ENCODE results near the gene MACROD2.

DNA sequence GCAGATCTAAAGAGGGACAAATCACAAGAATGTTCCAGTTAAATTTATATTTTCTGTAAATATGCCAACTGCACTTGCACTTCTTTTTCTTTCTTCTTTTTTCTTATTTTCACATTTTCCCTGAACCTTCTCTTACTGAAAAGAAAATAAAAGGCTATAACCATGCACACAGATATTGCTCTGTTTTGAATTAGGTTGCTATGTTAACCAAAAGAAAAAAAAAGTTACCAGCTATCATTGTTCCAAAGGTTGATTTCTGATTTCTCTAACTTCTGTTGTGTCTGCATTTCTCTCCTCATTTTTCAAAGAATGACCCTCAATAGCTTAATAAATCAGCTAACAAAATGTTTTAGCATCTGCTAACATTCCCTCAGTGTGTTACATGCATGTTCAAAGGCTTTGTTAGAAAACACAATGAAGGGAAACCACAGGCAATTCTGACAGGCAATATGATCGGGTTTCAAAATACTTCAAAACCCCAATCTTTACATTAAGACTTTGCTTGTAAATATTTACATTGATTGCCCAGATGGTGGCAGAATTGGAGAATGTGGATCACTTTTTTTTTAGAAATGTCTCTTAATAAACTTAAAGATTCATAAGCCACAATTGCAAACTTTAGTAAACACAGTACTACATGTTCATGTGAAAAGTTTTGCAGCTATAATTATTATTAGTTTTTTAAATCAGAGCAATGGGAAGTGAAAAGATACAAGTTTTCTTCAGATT, 1270.4 kb downstream of the MACROD2 start:
- TF ChIP-seq, protein P1, sequence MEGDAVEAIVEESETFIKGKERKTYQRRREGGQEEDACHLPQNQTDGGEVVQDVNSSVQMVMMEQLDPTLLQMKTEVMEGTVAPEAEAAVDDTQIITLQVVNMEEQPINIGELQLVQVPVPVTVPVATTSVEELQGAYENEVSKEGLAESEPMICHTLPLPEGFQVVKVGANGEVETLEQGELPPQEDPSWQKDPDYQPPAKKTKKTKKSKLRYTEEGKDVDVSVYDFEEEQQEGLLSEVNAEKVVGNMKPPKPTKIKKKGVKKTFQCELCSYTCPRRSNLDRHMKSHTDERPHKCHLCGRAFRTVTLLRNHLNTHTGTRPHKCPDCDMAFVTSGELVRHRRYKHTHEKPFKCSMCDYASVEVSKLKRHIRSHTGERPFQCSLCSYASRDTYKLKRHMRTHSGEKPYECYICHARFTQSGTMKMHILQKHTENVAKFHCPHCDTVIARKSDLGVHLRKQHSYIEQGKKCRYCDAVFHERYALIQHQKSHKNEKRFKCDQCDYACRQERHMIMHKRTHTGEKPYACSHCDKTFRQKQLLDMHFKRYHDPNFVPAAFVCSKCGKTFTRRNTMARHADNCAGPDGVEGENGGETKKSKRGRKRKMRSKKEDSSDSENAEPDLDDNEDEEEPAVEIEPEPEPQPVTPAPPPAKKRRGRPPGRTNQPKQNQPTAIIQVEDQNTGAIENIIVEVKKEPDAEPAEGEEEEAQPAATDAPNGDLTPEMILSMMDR (IDR thresholded peaks at IDR 0.05): no peak
- TF ChIP-seq POLR2A (IDR thresholded peaks at IDR 0.05) (no peak), POLR2AphosphoS5 (IDR thresholded peaks at IDR 0.05) (no peak)
